ENCODE results near the gene ZNF45. TPM values are rescaled to one million over a fixed set of nuclear protein-coding genes. Genes with fewer than 3 reads are reported as not detected.
A peak's percentile ranks its signal among the peaks of the same experiment; 100 is the strongest.
"Not testable (repeated sequence)": the region's sequence is repeated elsewhere in the genome, so short reads cannot be mapped to it uniquely, and the experiment has no call there.

ZNF45 gene
- polyA plus RNA-seq, 2 of the 4 experiments (the other 2 are of a cell fraction) = 14.8 to 20.9 TPM

- peak; percentile 61; the same call in 1 of the 2 replicates for TF ChIP-seq GATA3 (IDR thresholded peaks at IDR 0.05; ENCODE audit: borderline replicate concordance)
- TF ChIP-seq MAFK (IDR thresholded peaks at IDR 0.05; ENCODE audit: partially characterized antibody) = no peak
- TF ChIP-seq NPAS2 (CRISPR knock-in tag; IDR thresholded peaks at IDR 0.05; ENCODE audit: borderline replicate concordance) = no peak
- no peak for TF ChIP-seq REST (IDR thresholded peaks at IDR 0.05)
- TF ChIP-seq KDM5A (IDR thresholded peaks at IDR 0.05) = no peak
Measured at GRCh38 chr19:43950834-43951645, 16.0 kb upstream of the ZNF45 start, which contains the start of gene ZNF221 (continued).

GRCh38 chr19:43949803-43950202, 14.7 kb upstream of the ZNF45 start:
- POLR2A ChIA-PET; H3K27ac ChIP-seq; H3K4me3 ChIP-seq; H3K4me2 ChIP-seq; H3K4me1 ChIP-seq; ATAC-seq; DNase-seq (ENCODE audit: low read depth in 1 of 2, low spot score in 1 of 2); CTCF ChIA-PET: not testable (repeated sequence)
- peak; percentile 68 for FAIRE-seq
- peaks cover 87% of the 10 kb centered on the region for H3K9me3 ChIP-seq
- 42% methylated on average over 2 of the region's 2 CpGs for WGBS (ENCODE audit: missing lambda C conversion rate)

DNA sequence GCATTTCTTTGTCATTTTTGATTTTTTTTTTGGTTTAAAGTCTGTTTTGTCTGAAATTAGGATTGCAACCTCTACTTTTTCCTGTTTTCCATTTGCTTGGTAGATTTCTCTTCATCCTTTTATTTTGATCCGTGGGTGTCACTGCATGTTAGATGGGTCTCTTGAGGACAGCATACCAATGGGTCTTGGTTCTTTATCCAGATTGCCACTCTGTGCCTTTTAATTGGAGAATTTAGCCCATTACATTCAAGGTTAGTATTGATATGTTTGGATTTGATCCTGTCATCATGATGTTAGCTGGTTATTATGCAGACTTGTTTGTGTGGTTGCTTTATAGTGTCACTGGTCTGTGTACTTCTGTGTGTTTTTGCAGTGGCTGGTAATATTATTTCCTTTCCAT, 12.3 kb upstream of the ZNF45 start:
- H3K27ac ChIP-seq; FAIRE-seq; H3K4me2 ChIP-seq; CTCF ChIA-PET; DNase-seq (ENCODE audit: low read depth in 1 of 2, low spot score in 1 of 2); H3K4me1 ChIP-seq; POLR2A ChIA-PET; H3K4me3 ChIP-seq; ATAC-seq: not testable (repeated sequence)
- WGBS (ENCODE audit: missing lambda C conversion rate) = 0% methylated on average over 1 of the region's 1 CpG
- peaks cover 73% of the 10 kb centered on the region for H3K9me3 ChIP-seq

DNA sequence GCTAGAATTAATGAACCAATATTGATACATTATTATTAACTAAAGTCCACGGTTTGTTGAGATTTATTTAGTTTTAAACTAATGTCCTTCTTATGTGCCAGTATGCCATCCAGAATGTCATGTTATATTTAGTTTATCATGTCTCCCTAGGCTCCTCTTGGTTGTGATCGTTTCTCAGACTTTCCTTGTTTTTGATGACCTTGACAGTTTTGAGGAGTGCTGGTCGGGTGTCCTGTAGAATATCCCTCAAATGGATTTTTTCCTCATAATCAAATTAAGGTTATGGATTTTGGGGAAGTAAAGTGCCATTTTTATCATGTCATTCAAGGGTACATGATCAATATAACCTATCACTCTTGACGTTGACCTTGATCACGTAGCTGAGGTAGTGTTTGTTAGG, 6.1 kb upstream of the ZNF45 start:
- 10% methylated on average over 5 of the region's 5 CpGs for WGBS (ENCODE audit: missing lambda C conversion rate)
- H3K4me1 ChIP-seq = no peaks in the 10 kb centered on the region
- no peak overlapping the region for H3K27ac ChIP-seq
- H3K9me3 ChIP-seq = peaks cover 66% of the 10 kb centered on the region
- DNase-seq (ENCODE audit: low read depth in 1 of 2, low spot score in 1 of 2) = no peak
- ATAC-seq = no peak
- TF ChIP-seq EHF (CRISPR knock-in tag; IDR thresholded peaks at IDR 0.05) (no peak), MAFK (IDR thresholded peaks at IDR 0.05; ENCODE audit: partially characterized antibody) (peak; percentile 85), NFE2L2 (conservative IDR thresholded peaks at IDR 0.05; ENCODE audit: low read length) (no peak), JUN (IDR thresholded peaks at IDR 0.05) (no peak)
- TF ChIP-seq, protein P1, sequence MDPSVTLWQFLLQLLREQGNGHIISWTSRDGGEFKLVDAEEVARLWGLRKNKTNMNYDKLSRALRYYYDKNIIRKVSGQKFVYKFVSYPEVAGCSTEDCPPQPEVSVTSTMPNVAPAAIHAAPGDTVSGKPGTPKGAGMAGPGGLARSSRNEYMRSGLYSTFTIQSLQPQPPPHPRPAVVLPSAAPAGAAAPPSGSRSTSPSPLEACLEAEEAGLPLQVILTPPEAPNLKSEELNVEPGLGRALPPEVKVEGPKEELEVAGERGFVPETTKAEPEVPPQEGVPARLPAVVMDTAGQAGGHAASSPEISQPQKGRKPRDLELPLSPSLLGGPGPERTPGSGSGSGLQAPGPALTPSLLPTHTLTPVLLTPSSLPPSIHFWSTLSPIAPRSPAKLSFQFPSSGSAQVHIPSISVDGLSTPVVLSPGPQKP (IDR thresholded peaks at IDR 0.05; ENCODE audit: low read depth, low read length) = no peak
- FAIRE-seq = peak; percentile 56
- no peak overlapping the region for H3K4me3 ChIP-seq
- no peak overlapping the region for H3K4me2 ChIP-seq
- POLR2A ChIA-PET = no interaction called here
- CTCF ChIA-PET = no interaction called here

- FAIRE-seq (no peak), ATAC-seq (no peak), DNase-seq (ENCODE audit: low read depth in 1 of 2, low spot score in 1 of 2) (no peak)
- Histone ChIP-seq H3K4me1 (no peaks in the 10 kb centered on the region), H3K27ac (no peak overlapping the region), H3K4me3 (no peak overlapping the region), H3K4me2 (no peak overlapping the region), H3K9me3 (peaks cover 66% of the 10 kb centered on the region)
- ChIA-PET CTCF (no interaction called here), POLR2A (no interaction called here)
- no peak for TF ChIP-seq BHLHE40 (IDR thresholded peaks at IDR 0.05; ENCODE audit: low read depth, low read length)
- TF ChIP-seq, protein P2, sequence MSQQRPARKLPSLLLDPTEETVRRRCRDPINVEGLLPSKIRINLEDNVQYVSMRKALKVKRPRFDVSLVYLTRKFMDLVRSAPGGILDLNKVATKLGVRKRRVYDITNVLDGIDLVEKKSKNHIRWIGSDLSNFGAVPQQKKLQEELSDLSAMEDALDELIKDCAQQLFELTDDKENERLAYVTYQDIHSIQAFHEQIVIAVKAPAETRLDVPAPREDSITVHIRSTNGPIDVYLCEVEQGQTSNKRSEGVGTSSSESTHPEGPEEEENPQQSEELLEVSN (IDR thresholded peaks at IDR 0.05; ENCODE audit: borderline replicate concordance, low read depth) = no peak
- TF ChIP-seq EHF (CRISPR knock-in tag; IDR thresholded peaks at IDR 0.05) = no peak
- TF ChIP-seq MYC (IDR thresholded peaks at IDR 0.05; ENCODE audit: borderline replicate concordance, low read length) = no peak
- TF ChIP-seq RARB (CRISPR knock-in tag; IDR thresholded peaks at IDR 0.05) = no peak
- TF ChIP-seq SMC3 (IDR thresholded peaks at IDR 0.05) = no peak
- TF ChIP-seq BCL3 (IDR thresholded peaks at IDR 0.05) = no peak
- TF ChIP-seq MAFK (IDR thresholded peaks at IDR 0.05; ENCODE audit: partially characterized antibody) = peak; percentile 51
- TF ChIP-seq ZFP36 (IDR thresholded peaks at IDR 0.05; ENCODE audit: borderline replicate concordance, partially characterized antibody) = no peak
- WGBS (ENCODE audit: missing lambda C conversion rate) = 14% methylated on average over 4 of the region's 4 CpGs
Measured at GRCh38 chr19:43940719-43941118, 5.6 kb upstream of the ZNF45 start.
